GM10248 (cell line): Measurements from ENCODE around the gene HACD1.

Experiments
- CTCF ChIA-PET: fragments of 300-600 bp; sonication (Branson Sonifier 250); formaldehyde crosslinking; extraction: SDS; loops from one replicate; lab custom pipeline; 2021; ENCODE audit warnings: antibody characterized with exemption; lab: Yijun Ruan, JAX
- POLR2A ChIA-PET: fragments of 350-650 bp; sonication (Branson Sonifier 250); formaldehyde crosslinking; extraction: SDS; loops from one replicate; lab custom pipeline; 2020; ENCODE audit warnings: antibody characterized with exemption; lab: Yijun Ruan, JAX
- DNase-seq: peaks from one replicate; pipeline ENCODE4 v3.0.0; 2012; ENCODE audit errors: extremely low spot score
- TF ChIP-seq, protein P1 (sequence below): IDR thresholded peaks from 2 replicates; pipeline ENCODE4 v1.5.1; 2012; ENCODE audit warnings: mild to moderate bottlenecking, low read depth; ENCODE audit errors: extremely low read depth, missing control alignments, control extremely low read depth

Gene HACD1

DNA sequence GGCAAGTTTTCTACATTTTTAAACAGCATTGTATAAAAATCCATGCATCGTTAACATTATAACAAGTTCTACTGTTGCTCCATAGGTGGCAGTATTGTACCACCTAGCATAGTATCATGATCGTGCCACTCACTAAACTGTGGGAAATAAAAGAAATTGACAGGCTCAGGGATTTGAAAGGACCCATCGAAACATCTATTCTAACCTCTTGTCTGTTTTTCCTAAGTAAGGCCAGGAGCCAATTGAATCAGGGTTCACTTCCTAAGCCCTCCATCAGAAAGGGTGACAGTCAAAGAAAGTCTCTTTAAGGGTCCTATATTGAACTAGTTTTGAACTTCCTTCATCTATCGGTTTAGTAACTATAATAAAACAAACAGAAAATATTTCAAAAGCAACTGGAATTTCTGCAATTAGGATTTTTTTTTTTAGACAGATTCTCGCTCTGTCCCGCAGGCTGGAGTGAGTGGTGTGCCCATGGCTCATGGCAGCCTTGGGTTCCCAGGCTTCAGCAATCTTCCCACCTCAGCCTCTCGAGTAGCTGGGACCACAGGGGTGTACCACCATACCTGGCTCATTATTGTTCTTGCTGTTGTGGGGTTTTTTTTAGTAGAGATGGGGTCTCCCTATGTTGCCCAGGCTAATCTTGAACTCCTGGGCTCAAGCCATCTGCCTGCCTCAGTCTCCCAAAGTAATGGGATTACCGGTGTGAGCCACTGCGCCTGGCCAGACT lies 9.4 kb downstream of the HACD1 start:
- POLR2A ChIA-PET: no interaction called here
- TF ChIP-seq, protein P1, sequence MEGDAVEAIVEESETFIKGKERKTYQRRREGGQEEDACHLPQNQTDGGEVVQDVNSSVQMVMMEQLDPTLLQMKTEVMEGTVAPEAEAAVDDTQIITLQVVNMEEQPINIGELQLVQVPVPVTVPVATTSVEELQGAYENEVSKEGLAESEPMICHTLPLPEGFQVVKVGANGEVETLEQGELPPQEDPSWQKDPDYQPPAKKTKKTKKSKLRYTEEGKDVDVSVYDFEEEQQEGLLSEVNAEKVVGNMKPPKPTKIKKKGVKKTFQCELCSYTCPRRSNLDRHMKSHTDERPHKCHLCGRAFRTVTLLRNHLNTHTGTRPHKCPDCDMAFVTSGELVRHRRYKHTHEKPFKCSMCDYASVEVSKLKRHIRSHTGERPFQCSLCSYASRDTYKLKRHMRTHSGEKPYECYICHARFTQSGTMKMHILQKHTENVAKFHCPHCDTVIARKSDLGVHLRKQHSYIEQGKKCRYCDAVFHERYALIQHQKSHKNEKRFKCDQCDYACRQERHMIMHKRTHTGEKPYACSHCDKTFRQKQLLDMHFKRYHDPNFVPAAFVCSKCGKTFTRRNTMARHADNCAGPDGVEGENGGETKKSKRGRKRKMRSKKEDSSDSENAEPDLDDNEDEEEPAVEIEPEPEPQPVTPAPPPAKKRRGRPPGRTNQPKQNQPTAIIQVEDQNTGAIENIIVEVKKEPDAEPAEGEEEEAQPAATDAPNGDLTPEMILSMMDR: peak; percentile 75
- DNase-seq: peak; percentile 60
- CTCF ChIA-PET: interaction anchor here (0.8 to 2.2 kb wide), 12 partner anchors 9 to 179 kb away, joined by 3 to 11 read pairs (median 4); no protein-coding TSS in a partner anchor

DNA sequence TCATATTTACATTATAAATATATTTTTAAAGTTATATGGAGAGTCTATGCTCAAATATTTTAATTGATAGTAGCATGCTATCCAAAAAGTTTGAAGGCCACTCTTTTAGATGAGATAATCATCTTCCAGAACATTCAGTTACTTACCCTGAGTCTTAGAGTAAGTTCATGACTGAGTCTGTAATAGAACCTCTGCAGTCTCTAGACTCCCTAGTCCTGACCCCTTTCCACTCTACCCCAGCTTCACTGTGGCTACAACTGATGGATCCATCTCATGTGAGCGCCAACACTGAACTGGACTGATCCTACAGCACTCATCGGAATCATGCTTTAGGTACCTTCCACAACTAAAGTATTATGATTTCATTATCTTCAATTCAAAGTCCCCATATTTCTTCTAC lies 10.1 kb downstream of the HACD1 start:
- ChIA-PET CTCF (interaction anchor here (0.9 to 2.2 kb wide), 6 partner anchors 10 to 150 kb away, joined by 3 to 11 read pairs (median 4); partner anchors contain the start of gene STAM), POLR2A (no interaction called here)
- TF ChIP-seq, protein P1: no peak
- no peak for DNase-seq

DNA sequence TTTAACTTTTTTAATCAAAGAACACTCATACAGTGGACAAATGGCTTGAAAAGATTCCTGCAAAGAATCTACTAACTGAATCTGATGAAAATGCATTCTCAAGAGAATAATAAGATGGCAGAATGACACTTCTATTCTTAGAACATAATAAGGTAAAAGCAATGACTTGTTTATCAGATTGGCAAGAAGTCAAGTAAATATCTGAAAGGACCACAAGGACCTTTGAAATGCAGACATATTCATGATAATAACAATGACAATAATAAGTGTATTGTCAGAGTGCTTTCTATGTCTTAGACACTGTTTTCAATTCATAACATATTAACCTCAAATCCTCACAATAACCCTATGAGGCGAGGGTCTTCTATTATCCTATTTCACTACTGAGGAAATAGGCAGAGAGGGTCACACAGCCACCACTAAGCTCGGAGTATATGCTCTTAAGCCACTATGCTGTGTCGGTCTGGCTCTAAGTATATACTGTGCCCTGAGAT lies 10.6 kb downstream of the HACD1 start:
- POLR2A ChIA-PET: no interaction called here
- DNase-seq: no peak
- CTCF ChIA-PET: interaction anchor here (0.8 to 2.2 kb wide), 10 partner anchors 10 to 151 kb away, joined by 3 to 11 read pairs (median 4); partner anchors contain the start of gene STAM
- TF ChIP-seq, protein P1: no peak

DNA sequence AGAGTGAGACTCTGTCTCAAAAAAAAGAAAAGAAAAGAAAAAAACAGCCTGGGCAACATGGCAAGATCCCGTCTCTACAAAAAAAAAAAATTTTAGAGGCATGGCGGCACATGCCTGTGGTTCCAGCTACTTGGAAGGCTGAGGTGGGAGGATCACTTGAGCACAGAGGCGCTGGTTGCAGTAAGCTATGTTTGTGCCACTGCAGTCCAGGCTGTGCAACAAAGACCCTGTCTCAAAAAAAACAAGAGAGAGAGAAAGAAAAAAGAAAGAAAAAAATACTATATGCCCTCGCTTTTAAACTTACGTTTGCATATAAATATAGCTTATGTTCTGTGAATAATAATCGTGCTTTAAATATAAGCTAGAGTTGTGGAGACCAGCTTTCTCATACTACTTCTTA lies 11.2 kb downstream of the HACD1 start:
- no peak for DNase-seq
- TF ChIP-seq, protein P1: no peak
- CTCF ChIA-PET: interaction anchor here (0.6 to 2.2 kb wide), 8 partner anchors 9 to 145 kb away, joined by 3 to 11 read pairs (median 4); no protein-coding TSS in a partner anchor
- POLR2A ChIA-PET: no interaction called here

DNA sequence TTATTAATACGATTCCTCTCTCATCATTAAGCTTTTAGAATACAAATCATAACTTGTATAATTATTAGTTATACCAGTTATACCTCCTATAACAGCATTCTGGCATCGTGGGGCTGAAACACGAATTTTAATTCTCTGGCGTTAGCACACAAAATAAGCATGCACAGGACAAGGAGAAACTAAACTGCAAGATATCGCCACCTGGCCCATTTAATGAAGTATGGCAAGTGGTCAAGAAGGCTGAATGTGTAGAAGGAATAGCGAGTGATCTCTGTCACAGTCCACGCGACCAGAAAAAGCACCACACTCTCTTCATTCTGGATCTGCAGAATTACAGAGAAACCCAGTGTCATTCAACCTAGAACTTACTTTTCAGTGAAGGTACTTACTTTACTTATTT lies 18.1 kb downstream of the HACD1 start:
- no peak for DNase-seq
- TF ChIP-seq, protein P1: peak; percentile 18
- ChIA-PET CTCF (no interaction called here), POLR2A (no interaction called here)

DNA sequence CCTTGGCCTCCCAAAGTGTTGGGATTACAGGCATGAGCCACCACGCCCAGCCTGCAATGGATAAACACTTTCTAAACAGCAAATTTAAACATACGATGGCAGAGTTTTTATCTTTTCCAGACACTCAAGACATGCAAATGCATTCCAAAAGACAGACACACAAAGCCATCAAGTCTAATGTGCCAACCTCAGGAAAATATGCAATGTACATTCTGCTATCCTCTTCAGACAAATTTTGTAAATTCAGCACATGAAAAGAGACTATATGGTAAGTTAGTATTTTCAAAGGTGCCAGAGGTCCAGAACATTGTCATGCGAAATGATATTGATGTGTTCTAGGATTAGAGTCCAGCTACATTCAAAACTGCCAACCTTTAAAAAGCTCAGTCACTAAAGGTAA lies 19.8 kb downstream of the HACD1 start:
- TF ChIP-seq, protein P1: no peak
- ChIA-PET CTCF (interaction anchor here (2.9 kb wide), 1 partner anchor 9 kb away, joined by 11 read pairs; no protein-coding TSS in a partner anchor), POLR2A (no interaction called here)
- DNase-seq: no peak
